Thymus (tissue), 11 donors: ENCODE results near the gene ZFAND2A. TPM values are rescaled to one million over a fixed set of nuclear protein-coding genes. Genes with fewer than 3 reads are reported as not detected.
"Not testable (repeated sequence)": the region's sequence is repeated elsewhere in the genome, so short reads cannot be mapped to it uniquely, and the experiment has no call there.

Experiments
- DNase-seq, 9 donors: peaks; one replicate each; pipeline ENCODE4 v3.0.0-alpha.2; 2013; ENCODE audit warnings: low spot score in 9 of 9, low read depth in 6 of 9, missing footprints in 1 of 9
- H3K27ac ChIP-seq, 2 donors: one replicate each; pipeline ENCODE4 v1.5.1; 2013; ENCODE audit warnings: control low read depth in 1 of 2, low read depth in 1 of 2, low read length in 1 of 2, mild to moderate bottlenecking in 1 of 2, moderate library complexity in 1 of 2
- H3K27me3 ChIP-seq, 2 donors: one replicate each; pipeline ENCODE4 v1.5.1; 2013; ENCODE audit warnings: low read length in 1 of 2; ENCODE audit not compliant: control insufficient read depth in 2 of 2, insufficient read depth in 1 of 2
- H3K36me3 ChIP-seq, 2 donors: one replicate each; pipeline ENCODE4 v1.5.1; 2013; ENCODE audit warnings: low read length in 1 of 2, mild to moderate bottlenecking in 1 of 2, moderate library complexity in 1 of 2; ENCODE audit not compliant: control insufficient read depth in 2 of 2, insufficient read depth in 2 of 2
- H3K4me1 ChIP-seq, 2 donors: one replicate each; pipeline ENCODE4 v1.5.1; 2013; ENCODE audit warnings: low read length in 2 of 2; ENCODE audit not compliant: control insufficient read depth in 2 of 2, insufficient read depth in 2 of 2
- H3K4me3 ChIP-seq, 2 donors: one replicate each; pipeline ENCODE4 v1.5.1; 2013; ENCODE audit warnings: low read length in 2 of 2, control low read depth in 1 of 2, mild to moderate bottlenecking in 1 of 2
- H3K9me3 ChIP-seq, 2 donors: one replicate each; pipeline ENCODE4 v1.5.1; 2013; ENCODE audit warnings: low read length in 1 of 2, mild to moderate bottlenecking in 1 of 2; ENCODE audit not compliant: control insufficient read depth in 2 of 2, insufficient read depth in 1 of 2
- WGBS: extraction: QIAGEN DNeasy Blood & Tissue Kit; methylation state at CpG from one replicate; pipeline ENCODE4 v1.1.7; 2013; 5-methylcytosine and 5-hydroxymethylcytosine counted together
- polyA plus RNA-seq: library from polyadenylated mRNA; stranded (reverse); fragments of 200-250 nt; gene quantifications from one replicate; pipeline ENCODE4 v1.2.3, GENCODE V29; 2013
- total RNA-seq: library from RNA; stranded (reverse); fragments of 120-200 nt; gene quantifications from one replicate; pipeline ENCODE4 v1.2.4, GENCODE V29; 2013
- donor health status: healthy.

ZFAND2A gene
- total and polyA plus RNA-seq, 2 donors, result 18.8 to 34.9 TPM

- H3K27ac ChIP-seq, result no peak overlapping the region
- peaks cover 0 to 34% of the 10 kb centered on the region in 2 donors for H3K27me3 ChIP-seq
- WGBS, result 72% methylated on average over 15 of the region's 15 CpGs
- H3K4me3 ChIP-seq, result no peak overlapping the region
- no peaks in the 10 kb centered on the region for H3K9me3 ChIP-seq
- no peaks in the 10 kb centered on the region for H3K36me3 ChIP-seq
- no peak for DNase-seq
- peaks cover 0 to 11% of the 10 kb centered on the region in 2 donors for H3K4me1 ChIP-seq
Observed at GRCh38 chr7:1197997-1198625, 38.1 kb upstream of the ZFAND2A start.

DNA sequence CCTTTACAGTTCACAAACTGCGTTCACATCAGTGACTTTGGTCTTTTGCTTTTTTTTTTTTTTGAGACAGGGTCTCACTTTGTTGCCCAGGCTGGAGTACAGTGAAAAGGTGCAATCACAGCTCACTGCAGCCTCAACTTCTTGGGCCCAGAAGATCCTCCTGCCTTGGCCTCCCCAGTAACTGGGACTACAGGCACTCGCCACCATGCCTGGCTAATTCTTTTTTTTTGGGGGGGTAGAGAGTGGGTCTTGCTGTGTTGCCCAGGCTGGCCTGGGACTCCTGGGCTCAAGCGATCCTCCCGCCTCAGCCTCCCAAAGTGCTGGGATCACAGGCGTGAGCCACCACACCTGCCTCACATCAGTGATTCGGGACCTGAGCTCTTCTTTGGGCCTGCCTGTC lies 37.0 kb upstream of the ZFAND2A start:
- H3K27me3 ChIP-seq, result peaks cover 0 to 33% of the 10 kb centered on the region in 2 donors
- H3K4me3 ChIP-seq, result no peak overlapping the region
- peaks cover 2 to 19% of the 10 kb centered on the region in 2 donors for H3K4me1 ChIP-seq
- H3K9me3 ChIP-seq, result no peaks in the 10 kb centered on the region
- no peaks in the 10 kb centered on the region for H3K36me3 ChIP-seq
- H3K27ac ChIP-seq, result no peak overlapping the region
- no peak for DNase-seq
- 94% methylated on average over 6 of the region's 6 CpGs for WGBS

GRCh38 chr7:1196441-1196840 lies 36.4 kb upstream of the ZFAND2A start:
- H3K27me3 ChIP-seq, result peaks cover 0 to 30% of the 10 kb centered on the region in 2 donors
- not testable (repeated sequence) for H3K4me3 ChIP-seq, DNase-seq, H3K36me3 ChIP-seq, H3K9me3 ChIP-seq, H3K27ac ChIP-seq
- 21% methylated on average over 2 of the region's 4 CpGs for WGBS
- peaks cover 2 to 20% of the 10 kb centered on the region in 2 donors for H3K4me1 ChIP-seq

- Histone ChIP-seq H3K27ac (peak overlapping the region in 1 of 2 donors; percentile 14), H3K27me3 (peaks cover 0 to 24% of the 10 kb centered on the region in 2 donors), H3K4me1 (peaks cover 2 to 20% of the 10 kb centered on the region in 2 donors), H3K4me3 (no peak overlapping the region), H3K36me3 (no peaks in the 10 kb centered on the region), H3K9me3 (no peaks in the 10 kb centered on the region)
- WGBS, result 54% methylated on average over 36 of the region's 36 CpGs
- DNase-seq, result peak in 2 of 9 donors; percentile 21 to 28
Observed at GRCh38 chr7:1193593-1194424, 33.8 kb upstream of the ZFAND2A start.

GRCh38 chr7:1192171-1192676 lies 32.2 kb upstream of the ZFAND2A start:
- Histone ChIP-seq H3K9me3 (no peaks in the 10 kb centered on the region), H3K27me3 (peaks cover 0 to 21% of the 10 kb centered on the region in 2 donors), H3K27ac (no peak overlapping the region), H3K4me3 (no peak overlapping the region), H3K36me3 (no peaks in the 10 kb centered on the region), H3K4me1 (peaks cover 2 to 20% of the 10 kb centered on the region in 2 donors)
- peak in 1 of 9 donors; percentile 49 for DNase-seq
- 48% methylated on average over 15 of the region's 15 CpGs for WGBS

DNA sequence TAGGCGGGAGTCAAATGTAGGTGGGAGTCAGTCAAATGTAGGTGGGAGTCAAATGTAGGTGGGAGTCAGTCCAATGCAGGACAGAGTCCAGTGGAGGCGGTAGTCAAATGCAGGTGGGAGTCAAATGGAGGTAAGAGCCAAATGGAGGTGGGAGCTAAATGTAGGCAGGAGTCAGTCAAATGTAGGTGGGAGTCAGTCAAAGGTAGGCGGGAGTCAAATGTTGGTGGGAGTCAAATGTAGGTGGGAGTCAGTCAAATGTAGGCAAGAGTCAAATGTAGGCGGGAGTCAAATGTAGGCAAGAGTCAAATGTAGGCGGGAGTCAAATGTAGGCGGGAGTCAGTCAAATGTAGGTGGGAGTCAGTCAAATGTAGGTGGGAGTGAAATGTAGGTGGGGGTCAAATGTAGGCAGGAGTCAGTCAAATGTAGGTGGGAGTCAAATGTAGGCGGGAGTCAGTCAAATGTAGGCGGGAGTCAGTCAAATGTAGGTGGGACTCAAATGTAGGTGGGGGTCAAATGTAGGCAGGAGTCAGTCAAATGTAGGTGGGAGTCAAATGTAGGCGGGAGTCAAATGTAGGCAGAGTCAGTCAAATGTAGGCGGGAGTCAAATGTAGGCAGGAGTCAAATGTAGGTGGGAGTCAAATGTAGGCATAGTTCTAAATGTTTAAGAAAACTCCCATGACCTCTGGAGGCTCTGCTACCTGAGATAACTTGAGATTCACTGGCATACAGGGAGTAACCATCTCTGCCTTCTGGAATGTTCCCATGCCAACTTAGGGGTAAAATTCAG lies 30.2 kb upstream of the ZFAND2A start:
- H3K27me3 ChIP-seq, result peaks cover 2 to 28% of the 10 kb centered on the region in 2 donors
- no peak for DNase-seq
- H3K4me1 ChIP-seq, result peaks cover 2 to 20% of the 10 kb centered on the region in 2 donors
- H3K9me3 ChIP-seq, result no peaks in the 10 kb centered on the region
- no peaks in the 10 kb centered on the region for H3K36me3 ChIP-seq
- no peak overlapping the region for H3K27ac ChIP-seq
- WGBS, result 97% methylated on average over 10 of the region's 10 CpGs
- H3K4me3 ChIP-seq, result no peak overlapping the region

DNA sequence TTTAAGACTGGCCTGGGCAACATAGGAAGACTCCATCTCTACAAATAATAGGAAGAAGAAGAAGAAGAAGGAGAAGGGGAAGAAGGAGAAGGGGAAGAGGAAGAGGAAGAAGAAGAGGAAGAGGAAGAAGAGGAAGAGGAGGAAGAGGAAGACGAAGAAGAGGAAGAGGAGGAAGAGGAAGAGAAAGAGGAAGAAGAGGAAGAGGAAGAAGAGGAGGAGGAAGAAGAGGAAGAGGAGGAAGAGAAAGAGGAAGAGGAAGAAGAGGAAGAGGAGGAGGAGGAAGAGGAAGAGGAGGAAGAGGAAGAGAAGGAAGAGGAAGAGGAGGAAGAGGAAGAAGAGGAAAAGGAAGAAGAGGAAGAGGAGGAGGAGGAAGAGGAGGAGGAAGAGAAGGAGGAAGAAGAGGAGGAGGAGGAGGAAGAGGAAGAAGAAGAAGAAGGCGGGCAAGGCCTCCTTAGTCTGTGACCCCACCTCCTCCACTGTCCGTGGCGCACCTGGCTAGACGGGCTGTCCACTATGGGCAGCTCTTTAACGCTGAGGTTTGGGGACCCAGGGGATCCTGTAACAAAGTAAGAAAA lies 28.8 kb upstream of the ZFAND2A start:
- no peaks in the 10 kb centered on the region for H3K9me3 ChIP-seq
- H3K27ac ChIP-seq, result no peak overlapping the region
- H3K4me1 ChIP-seq, result peaks cover 2 to 16% of the 10 kb centered on the region in 2 donors
- no peaks in the 10 kb centered on the region for H3K36me3 ChIP-seq
- 88% methylated on average over 5 of the region's 6 CpGs for WGBS
- no peak overlapping the region for H3K4me3 ChIP-seq
- DNase-seq, result no peak
- H3K27me3 ChIP-seq, result peaks cover 3 to 20% of the 10 kb centered on the region in 2 donors

GRCh38 chr7:1187127-1187526 lies 27.1 kb upstream of the ZFAND2A start:
- Histone ChIP-seq H3K36me3 (no peaks in the 10 kb centered on the region), H3K4me1 (peaks cover 0 to 2% of the 10 kb centered on the region in 2 donors), H3K4me3 (no peak overlapping the region), H3K27ac (no peak overlapping the region), H3K9me3 (no peaks in the 10 kb centered on the region), H3K27me3 (peaks cover 3 to 25% of the 10 kb centered on the region in 2 donors)
- no peak for DNase-seq
- 93% methylated on average over 11 of the region's 11 CpGs for WGBS
